ENCODE results near the gene RAB3C. TPM values are rescaled to one million over a fixed set of nuclear protein-coding genes. Genes with fewer than 3 reads are reported as not detected.

RAB3C gene
- polyA plus RNA-seq, 6 donors from 2014 or later: 1.1 TPM; not detected in 5

GRCh38 chr5:58754250-58754649 is 171.4 kb downstream of the RAB3C start:
- Mint-ChIP-seq H3K27me3 (peaks cover 0 to 4% (median 0%) of the 10 kb centered on the region in 3 donors), H3K4me3 (no peak overlapping the region), H3K4me1 (peaks cover 5 to 10% (median 6%) of the 10 kb centered on the region in 3 donors), H3K36me3 (no peaks in the 10 kb centered on the region), H3K9me3 (no peaks in the 10 kb centered on the region), H3K27ac (no peak overlapping the region)
- DNase-seq (no peak), ATAC-seq (ENCODE audit: low read depth in 2 of 2) (no peak)

- H3K9me3 Mint-ChIP-seq: no peaks in the 10 kb centered on the region
- no peak for ATAC-seq (ENCODE audit: low read depth in 2 of 2)
- H3K27me3 Mint-ChIP-seq: peaks cover 0 to 4% (median 0%) of the 10 kb centered on the region in 3 donors
- H3K4me1 Mint-ChIP-seq: peaks cover 16 to 22% (median 17%) of the 10 kb centered on the region in 3 donors
- no peak for DNase-seq
- H3K27ac Mint-ChIP-seq: peak overlapping the region in 1 of 6 donors; percentile 35
- no peak overlapping the region for H3K4me3 Mint-ChIP-seq
- H3K36me3 Mint-ChIP-seq: no peaks in the 10 kb centered on the region
Observed at GRCh38 chr5:58755397-58755796, 172.5 kb downstream of the RAB3C start.

GRCh38 chr5:58759745-58760144 is 176.9 kb downstream of the RAB3C start:
- H3K9me3 Mint-ChIP-seq: no peaks in the 10 kb centered on the region
- no peaks in the 10 kb centered on the region for H3K27me3 Mint-ChIP-seq
- no peaks in the 10 kb centered on the region for H3K36me3 Mint-ChIP-seq
- H3K4me3 Mint-ChIP-seq: peak overlapping the region; percentile 36 to 89 (median 81)
- ATAC-seq (ENCODE audit: low read depth in 2 of 2) (peak; percentile 49 to 61), DNase-seq (peak; percentile 3)
- peaks cover 17 to 25% (median 22%) of the 10 kb centered on the region in 3 donors for H3K4me1 Mint-ChIP-seq
- H3K27ac Mint-ChIP-seq: peak overlapping the region; percentile 27 to 92 (median 52)

GRCh38 chr5:58760222-58760621 is 177.3 kb downstream of the RAB3C start:
- no peaks in the 10 kb centered on the region for H3K9me3 Mint-ChIP-seq

GRCh38 chr5:58761407-58761806 is 178.5 kb downstream of the RAB3C start:
- H3K36me3 Mint-ChIP-seq: no peaks in the 10 kb centered on the region
- no peak overlapping the region for H3K4me3 Mint-ChIP-seq
- H3K27ac Mint-ChIP-seq: peak overlapping the region in 2 of 6 donors; percentile 56 to 70
- H3K27me3 Mint-ChIP-seq: no peaks in the 10 kb centered on the region
- no peaks in the 10 kb centered on the region for H3K9me3 Mint-ChIP-seq
- DNase-seq (no peak), ATAC-seq (ENCODE audit: low read depth in 2 of 2) (no peak)
- peaks cover 17 to 25% (median 22%) of the 10 kb centered on the region in 3 donors for H3K4me1 Mint-ChIP-seq

More at GRCh38 chr5:58760222-58760621, 177.3 kb downstream of the RAB3C start:
- H3K36me3 Mint-ChIP-seq: no peaks in the 10 kb centered on the region
- H3K4me3 Mint-ChIP-seq: peak overlapping the region; percentile 36 to 89 (median 81)
- DNase-seq: no peak
- no peaks in the 10 kb centered on the region for H3K27me3 Mint-ChIP-seq
- no peak for ATAC-seq (ENCODE audit: low read depth in 2 of 2)
- H3K27ac Mint-ChIP-seq: peak overlapping the region in 5 of 6 donors; percentile 27 to 92 (median 69)
- H3K4me1 Mint-ChIP-seq: peaks cover 17 to 25% (median 22%) of the 10 kb centered on the region in 3 donors

- Mint-ChIP-seq H3K9me3 (no peaks in the 10 kb centered on the region), H3K4me3 (no peak overlapping the region), H3K4me1 (peaks cover 17 to 25% (median 21%) of the 10 kb centered on the region in 3 donors), H3K27ac (peak overlapping the region in 1 of 6 donors; percentile 8), H3K36me3 (no peaks in the 10 kb centered on the region), H3K27me3 (no peaks in the 10 kb centered on the region)
- DNase-seq (no peak), ATAC-seq (ENCODE audit: low read depth in 2 of 2) (no peak)
Observed at GRCh38 chr5:58763390-58763789, 180.5 kb downstream of the RAB3C start.

GRCh38 chr5:58764199-58764598 is 181.3 kb downstream of the RAB3C start:
- no peak for ATAC-seq (ENCODE audit: low read depth in 2 of 2)
- no peak overlapping the region for H3K4me3 Mint-ChIP-seq
- no peaks in the 10 kb centered on the region for H3K9me3 Mint-ChIP-seq
- no peaks in the 10 kb centered on the region for H3K27me3 Mint-ChIP-seq
- H3K27ac Mint-ChIP-seq: no peak overlapping the region
- no peaks in the 10 kb centered on the region for H3K36me3 Mint-ChIP-seq
- DNase-seq: no peak
- peaks cover 12 to 21% (median 13%) of the 10 kb centered on the region in 3 donors for H3K4me1 Mint-ChIP-seq

- peaks cover 4 to 12% (median 4%) of the 10 kb centered on the region in 3 donors for H3K4me1 Mint-ChIP-seq
- no peak for DNase-seq
- no peaks in the 10 kb centered on the region for H3K27me3 Mint-ChIP-seq
Observed at GRCh38 chr5:58765058-58765457, 182.2 kb downstream of the RAB3C start.

GRCh38 chr5:58767104-58767503 is 184.2 kb downstream of the RAB3C start:
- ATAC-seq (ENCODE audit: low read depth in 2 of 2): no peak
- no peak overlapping the region for H3K4me3 Mint-ChIP-seq
- no peaks in the 10 kb centered on the region for H3K4me1 Mint-ChIP-seq
- no peaks in the 10 kb centered on the region for H3K9me3 Mint-ChIP-seq
- no peak for DNase-seq
- no peaks in the 10 kb centered on the region for H3K36me3 Mint-ChIP-seq
- H3K27me3 Mint-ChIP-seq: no peaks in the 10 kb centered on the region
- H3K27ac Mint-ChIP-seq: no peak overlapping the region

More at GRCh38 chr5:58765058-58765457, 182.2 kb downstream of the RAB3C start:
- no peak for ATAC-seq (ENCODE audit: low read depth in 2 of 2)
- peak overlapping the region in 1 of 6 donors; percentile 39 for H3K27ac Mint-ChIP-seq
- H3K36me3 Mint-ChIP-seq: no peaks in the 10 kb centered on the region
- H3K4me3 Mint-ChIP-seq: no peak overlapping the region
- H3K9me3 Mint-ChIP-seq: no peaks in the 10 kb centered on the region

- no peak overlapping the region for H3K4me3 Mint-ChIP-seq
- no peak for ATAC-seq (ENCODE audit: low read depth in 2 of 2)
- H3K4me1 Mint-ChIP-seq: no peaks in the 10 kb centered on the region
- DNase-seq: no peak
- no peaks in the 10 kb centered on the region for H3K27me3 Mint-ChIP-seq
- no peaks in the 10 kb centered on the region for H3K9me3 Mint-ChIP-seq
- H3K27ac Mint-ChIP-seq: no peak overlapping the region
- H3K36me3 Mint-ChIP-seq: no peaks in the 10 kb centered on the region
Observed at GRCh38 chr5:58770136-58770535, 187.3 kb downstream of the RAB3C start.

- no peaks in the 10 kb centered on the region for H3K36me3 Mint-ChIP-seq
- no peaks in the 10 kb centered on the region for H3K9me3 Mint-ChIP-seq
- DNase-seq (no peak), ATAC-seq (ENCODE audit: low read depth in 2 of 2) (no peak)
- no peaks in the 10 kb centered on the region for H3K4me1 Mint-ChIP-seq
- H3K4me3 Mint-ChIP-seq: no peak overlapping the region
- no peak overlapping the region for H3K27ac Mint-ChIP-seq
- H3K27me3 Mint-ChIP-seq: no peaks in the 10 kb centered on the region
Observed at GRCh38 chr5:58771796-58772195, 188.9 kb downstream of the RAB3C start.

GRCh38 chr5:58773744-58774441 is 191.0 kb downstream of the RAB3C start:
- peaks cover 0 to 5% (median 0%) of the 10 kb centered on the region in 3 donors for H3K27me3 Mint-ChIP-seq
- H3K4me1 Mint-ChIP-seq: no peaks in the 10 kb centered on the region
- H3K27ac Mint-ChIP-seq: peak overlapping the region in 3 of 6 donors; percentile 4 to 57 (median 9)
- H3K9me3 Mint-ChIP-seq: peaks cover 0 to 3% (median 0%) of the 10 kb centered on the region in 7 donors
- no peak for ATAC-seq (ENCODE audit: low read depth in 2 of 2)
- no peak overlapping the region for H3K4me3 Mint-ChIP-seq
- H3K36me3 Mint-ChIP-seq: no peaks in the 10 kb centered on the region
- no peak for DNase-seq

- H3K4me1 Mint-ChIP-seq: no peaks in the 10 kb centered on the region
- no peaks in the 10 kb centered on the region for H3K36me3 Mint-ChIP-seq
- peaks cover 0 to 4% (median 0%) of the 10 kb centered on the region in 7 donors for H3K9me3 Mint-ChIP-seq
- ATAC-seq (ENCODE audit: low read depth in 2 of 2) (no peak), DNase-seq (no peak)
- no peak overlapping the region for H3K27ac Mint-ChIP-seq
- H3K27me3 Mint-ChIP-seq: peaks cover 0 to 8% (median 0%) of the 10 kb centered on the region in 3 donors
- no peak overlapping the region for H3K4me3 Mint-ChIP-seq
Observed at GRCh38 chr5:58774937-58775336, 192.1 kb downstream of the RAB3C start.

GRCh38 chr5:58775701-58776262 is 192.9 kb downstream of the RAB3C start:
- ATAC-seq (ENCODE audit: low read depth in 2 of 2) (no peak), DNase-seq (no peak)
- H3K27ac Mint-ChIP-seq: no peak overlapping the region
- peaks cover 0 to 4% (median 0%) of the 10 kb centered on the region in 7 donors for H3K9me3 Mint-ChIP-seq
- H3K4me3 Mint-ChIP-seq: no peak overlapping the region
- no peaks in the 10 kb centered on the region for H3K4me1 Mint-ChIP-seq
- H3K36me3 Mint-ChIP-seq: no peaks in the 10 kb centered on the region
- H3K27me3 Mint-ChIP-seq: peaks cover 0 to 8% (median 0%) of the 10 kb centered on the region in 3 donors

Data from naive B cell (primary cell).